ENCODE results near the gene COA7. TPM values are rescaled to one million over a fixed set of nuclear protein-coding genes. Genes with fewer than 3 reads are reported as not detected.

COA7 gene
- total RNA-seq: 11.7 and 14.8 TPM in 2 replicates

DNA sequence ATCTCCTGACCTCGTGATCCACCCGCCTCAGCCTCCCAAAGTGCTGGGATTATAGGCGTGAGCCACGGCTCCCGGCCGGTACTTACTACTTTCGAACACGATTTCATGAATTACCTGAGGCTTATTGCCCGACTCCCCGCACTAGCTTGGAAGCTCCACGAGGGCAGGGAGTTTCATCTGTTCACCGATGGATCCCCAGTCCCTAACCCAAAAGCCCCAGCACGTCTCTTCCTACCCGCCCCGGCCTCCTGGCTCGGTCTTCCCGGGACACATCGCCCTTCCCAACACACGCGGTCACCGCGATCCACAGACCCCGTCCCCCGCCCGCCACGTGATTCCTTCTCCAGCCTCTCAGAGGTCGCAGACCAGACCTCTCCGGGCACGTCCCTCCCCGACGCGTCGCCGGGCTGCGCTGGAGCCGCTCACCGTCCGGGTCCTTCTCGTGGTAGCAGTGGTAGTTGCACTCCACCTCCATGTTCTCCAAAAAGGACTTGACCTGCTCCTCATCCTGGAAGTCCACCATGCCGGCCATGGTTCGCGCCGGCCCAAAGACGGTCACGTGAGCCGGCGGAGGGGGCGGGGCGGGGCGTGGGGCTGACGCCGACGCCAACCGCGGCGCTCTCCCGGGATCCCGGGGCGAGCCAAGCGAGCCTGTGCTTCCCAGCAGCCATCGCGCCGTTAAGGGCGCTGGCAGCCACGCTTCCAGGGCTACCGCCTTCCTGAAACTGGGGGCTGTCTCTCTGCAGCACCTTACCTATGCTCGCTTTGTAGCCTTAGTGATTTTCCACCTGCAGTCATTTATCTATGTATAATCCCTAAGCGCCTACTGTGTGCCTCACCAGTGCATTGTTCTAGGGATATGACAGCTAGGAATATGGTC is at the start of gene COA7:
Gene COA7 (minus strand): TSS at position 553 of the 880 bp plus-strand sequence. CDS start 21 bp downstream, at position 532.
- peak within 1 kb of the TSS; percentile 85 for H3K4me3 ChIP-seq (ENCODE audit: low read depth, low read length)
- no peak for DNase-seq (ENCODE audit: low read depth)

GRCh38 chr1:52747450-52747849 is 49.3 kb upstream of the COA7 start:
- DNase-seq (ENCODE audit: low read depth): no peak
- no peak overlapping the region for H3K4me3 ChIP-seq (ENCODE audit: low read depth, low read length)
- TF ChIP-seq, protein P1, sequence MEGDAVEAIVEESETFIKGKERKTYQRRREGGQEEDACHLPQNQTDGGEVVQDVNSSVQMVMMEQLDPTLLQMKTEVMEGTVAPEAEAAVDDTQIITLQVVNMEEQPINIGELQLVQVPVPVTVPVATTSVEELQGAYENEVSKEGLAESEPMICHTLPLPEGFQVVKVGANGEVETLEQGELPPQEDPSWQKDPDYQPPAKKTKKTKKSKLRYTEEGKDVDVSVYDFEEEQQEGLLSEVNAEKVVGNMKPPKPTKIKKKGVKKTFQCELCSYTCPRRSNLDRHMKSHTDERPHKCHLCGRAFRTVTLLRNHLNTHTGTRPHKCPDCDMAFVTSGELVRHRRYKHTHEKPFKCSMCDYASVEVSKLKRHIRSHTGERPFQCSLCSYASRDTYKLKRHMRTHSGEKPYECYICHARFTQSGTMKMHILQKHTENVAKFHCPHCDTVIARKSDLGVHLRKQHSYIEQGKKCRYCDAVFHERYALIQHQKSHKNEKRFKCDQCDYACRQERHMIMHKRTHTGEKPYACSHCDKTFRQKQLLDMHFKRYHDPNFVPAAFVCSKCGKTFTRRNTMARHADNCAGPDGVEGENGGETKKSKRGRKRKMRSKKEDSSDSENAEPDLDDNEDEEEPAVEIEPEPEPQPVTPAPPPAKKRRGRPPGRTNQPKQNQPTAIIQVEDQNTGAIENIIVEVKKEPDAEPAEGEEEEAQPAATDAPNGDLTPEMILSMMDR (conservative IDR thresholded peaks at IDR 0.05; ENCODE audit: low read depth, low read length): no peak

More for the DNA sequence above, at the start of gene COA7:
- TF ChIP-seq, protein P1 (conservative IDR thresholded peaks at IDR 0.05; ENCODE audit: low read depth, low read length): no peak

GRCh38 chr1:52746189-52746588 is 48.0 kb upstream of the COA7 start:
- TF ChIP-seq, protein P1 (conservative IDR thresholded peaks at IDR 0.05; ENCODE audit: low read depth, low read length): no peak
- DNase-seq (ENCODE audit: low read depth): no peak
- H3K4me3 ChIP-seq (ENCODE audit: low read depth, low read length): no peak overlapping the region

DNA sequence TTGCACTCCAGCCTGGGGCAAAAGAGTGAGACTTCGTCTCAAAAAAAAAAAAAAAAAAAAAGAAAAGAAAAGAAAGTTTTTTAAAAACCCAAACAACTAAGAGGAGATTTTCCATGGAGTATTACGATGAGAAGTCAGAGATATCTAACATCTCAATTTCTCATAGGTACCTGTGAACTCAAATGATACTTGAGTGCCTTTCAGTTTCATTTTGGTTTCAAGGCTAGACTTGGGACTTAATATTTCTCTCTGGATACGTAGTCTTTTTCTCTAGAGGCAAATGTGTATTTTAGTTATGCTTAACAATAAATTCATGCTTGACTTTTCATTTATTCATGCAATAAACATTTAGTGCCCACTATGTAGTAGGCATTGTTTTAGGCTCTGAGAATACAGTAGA is 43.1 kb upstream of the COA7 start:
- no peak for DNase-seq (ENCODE audit: low read depth)
- H3K4me3 ChIP-seq (ENCODE audit: low read depth, low read length): no peak overlapping the region
- TF ChIP-seq, protein P1 (conservative IDR thresholded peaks at IDR 0.05; ENCODE audit: low read depth, low read length): no peak

DNA sequence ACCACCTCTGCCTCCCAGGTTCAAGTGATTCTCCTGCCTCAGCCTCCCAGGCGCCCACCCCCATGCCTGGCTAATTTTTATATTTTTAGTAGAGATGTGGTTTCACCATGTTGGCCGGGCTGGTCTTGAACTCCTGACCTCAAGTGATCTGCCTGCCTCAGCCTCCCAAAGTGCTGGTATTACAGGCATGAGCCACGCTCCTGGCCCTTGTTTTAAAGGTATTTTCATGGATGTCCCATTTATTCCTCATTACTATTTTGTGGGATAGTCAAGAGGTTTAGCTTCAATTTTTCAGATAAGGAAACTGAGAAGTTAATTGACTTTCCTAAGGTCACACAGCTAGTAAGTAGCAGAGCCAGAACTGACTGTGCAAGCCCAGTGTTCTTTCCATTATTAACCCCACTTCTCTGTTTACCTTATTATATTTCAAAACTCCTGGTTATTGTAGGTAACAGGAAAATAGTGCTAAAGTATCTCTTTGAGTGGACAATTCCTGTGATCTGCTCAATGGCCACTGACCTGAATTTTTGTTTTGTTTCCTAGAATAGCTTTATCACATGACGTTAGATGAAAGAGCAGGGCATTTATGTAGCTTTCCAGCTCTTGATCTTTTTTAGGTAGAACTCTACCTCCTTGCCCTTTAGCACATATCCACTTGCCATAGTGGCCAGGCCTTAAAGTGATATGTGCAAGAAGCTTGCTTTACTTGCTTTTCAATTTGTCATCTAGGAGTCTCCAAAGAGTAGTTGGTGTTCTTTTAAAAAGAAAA is 41.7 kb upstream of the COA7 start:
- TF ChIP-seq, protein P1 (conservative IDR thresholded peaks at IDR 0.05; ENCODE audit: low read depth, low read length): no peak
- H3K4me3 ChIP-seq (ENCODE audit: low read depth, low read length): no peak overlapping the region
- DNase-seq (ENCODE audit: low read depth): no peak

- TF ChIP-seq, protein P1 (conservative IDR thresholded peaks at IDR 0.05; ENCODE audit: low read depth, low read length): no peak
- no peak for DNase-seq (ENCODE audit: low read depth)
Measured at GRCh38 chr1:52738893-52739292, 40.7 kb upstream of the COA7 start.

More at GRCh38 chr1:52738893-52739292, 40.7 kb upstream of the COA7 start:
- no peak overlapping the region for H3K4me3 ChIP-seq (ENCODE audit: low read depth, low read length)

Data from epithelial cell of proximal tubule (primary cell).